K562 (cell line): ENCODE data around the gene MBNL1. TPM values are rescaled to one million over a fixed set of nuclear protein-coding genes. Genes with fewer than 3 reads are reported as not detected.

Source experiments
- CCAR2 ChIP-seq: fragments of 200-400 bp; formaldehyde crosslinking; IDR thresholded peaks from 2 replicates; pipeline ENCODE4 v1.6.1; 2017; ENCODE audit warnings: mild to moderate bottlenecking, low read depth, low read length
- CHD7 ChIP-seq: fragments of 200-600 bp; sonication (generic); IDR thresholded peaks from one replicate; pipeline ENCODE4 v1.6.1; 2012; ENCODE audit warnings: mild to moderate bottlenecking, low read depth, low read length, inconsistent platforms
- DEAF1 ChIP-seq: fragments of 450-650 bp; formaldehyde crosslinking; IDR thresholded peaks from 2 replicates; pipeline ENCODE4 v1.4.0; 2020; ENCODE audit warnings: mild to moderate bottlenecking, moderate library complexity
- DMBX1 ChIP-seq: fragments of 250-450 bp; sonication (Bioruptor Pico); IDR thresholded peaks from 2 replicates; pipeline ENCODE4 v1.8.0; 2022; ENCODE audit warnings: inconsistent platforms, mild to moderate bottlenecking, moderate library complexity, borderline replicate concordance
- HSF4 ChIP-seq: fragments of 250-450 bp; sonication (Bioruptor Pico); IDR thresholded peaks from 2 replicates; pipeline ENCODE4 v2.1.2; 2022; ENCODE audit warnings: mild to moderate bottlenecking, moderate library complexity, borderline replicate concordance
- KDM1A ChIP-seq, 2 experiments: fragments of 450-650 bp; IDR thresholded peaks; 2 replicates each; pipeline ENCODE4 v1.6.1; 2016; ENCODE audit warnings: mild to moderate bottlenecking in 2 of 2
- NR2C2 ChIP-seq, 2 experiments: fragments of 200-800 bp in 1 of 2; sonication (Bioruptor generic) in 1 of 2; sonication (generic) in 1 of 2; formaldehyde crosslinking in 1 of 2; IDR thresholded peaks; 2 replicates each; pipeline versions ENCODE4 v1.6.1 to v1.8.0; 2016 to 2022; ENCODE audit warnings: mild to moderate bottlenecking in 1 of 2, missing compliant biosample characterization in 1 of 2, missing genetic modification characterization in 1 of 2, missing genetic modification reagents in 1 of 2
- POLR2A ChIP-seq: fragments of 450-650 bp; conservative IDR thresholded peaks from 2 replicates; pipeline ENCODE4 v1.6.1; 2016
- ZNF175 ChIP-seq: fragments of 200-800 bp; sonication (Bioruptor generic); IDR thresholded peaks from 2 replicates; pipeline ENCODE4 v1.6.1; 2016; ENCODE audit warnings: low read depth, mild to moderate bottlenecking, missing genetic modification characterization, missing compliant biosample characterization
- polyA plus RNA-seq, 8 experiments: library from polyadenylated mRNA; depleted of rRNA in 4 of 8; stranded (reverse) in 5 of 8; unstranded in 3 of 8; fragments of >200 nt; fragmentation: Nextera tagmentation in 2 of 8; fragmentation: Illumina TruSeq in 1 of 8; extraction: Ambion mirVana in 2 of 8; extraction: Trizol in 1 of 8; gene quantifications; 2 replicates each; pipeline versions ENCODE4 v1.2.1 to v1.2.3, GENCODE V29; 2011 to 2014; ENCODE audit warnings: inconsistent platforms in 1 of 8, missing spikeins in 1 of 8
- total RNA-seq, 7 experiments: library from RNA; depleted of rRNA in 6 of 7; stranded (reverse); fragments of >200 nt in 6 of 7; fragmentation: Illumina TruSeq in 2 of 7; extraction: Trizol in 2 of 7; gene quantifications; 2 replicates each; pipeline versions ENCODE4 v1.2.1 to v1.2.3, GENCODE V29; 2011 to 2021; ENCODE audit warnings: low replicate concordance in 1 of 7

MBNL1 gene
- total and polyA plus RNA-seq, 9 of the 15 experiments (the other 6 are each of a cell fraction or from before 2014, with no cell fraction given), result 70.3 to 243 (median 220) TPM

GRCh38 chr3:152319831-152320617, 51.3 kb downstream of the MBNL1 start (continued):
- TF ChIP-seq CHD7 (no peak), HSF4 (CRISPR knock-in tag) (no peak), POLR2A (0 out of 2 replicates have a peak, but pooled peaks have one; percentile 12), DMBX1 (CRISPR knock-in tag) (no peak), ZNF175 (CRISPR knock-in tag) (0 out of 2 replicates have a peak, but pooled peaks have one; percentile 55), DEAF1 (CRISPR knock-in tag) (no peak), CCAR2 (no peak), KDM1A (IDR thresholded peaks at IDR 0.05) (peak; percentile 65 to 75), NR2C2 (CRISPR knock-in tag; IDR thresholded peaks at IDR 0.05) (no peak), NR2C2 (tag; IDR thresholded peaks at IDR 0.05) (no peak)
